HG03442 (cell line): ENCODE measurements around the gene SYTL2.

Experiments
- ATAC-seq: cut with Tn5 transposase; IDR thresholded peaks from one replicate; pipeline ENCODE4 v1.9.1; 2021; ENCODE audit warnings: mild to moderate bottlenecking, moderate library complexity; ENCODE audit not compliant: unreplicated experiment

Gene SYTL2

GRCh38 chr11:85737738-85738137 lies 73.2 kb downstream of the SYTL2 start:
- ATAC-seq: no peak

- ATAC-seq: no peak
Measured at GRCh38 chr11:85735876-85736460, 75.0 kb downstream of the SYTL2 start.

GRCh38 chr11:85732965-85733364 lies 78.0 kb downstream of the SYTL2 start:
- ATAC-seq: no peak

- no peak for ATAC-seq
Measured at GRCh38 chr11:85726381-85726780, 84.6 kb downstream of the SYTL2 start.

GRCh38 chr11:85725510-85726258 lies 85.3 kb downstream of the SYTL2 start:
- ATAC-seq: no peak

GRCh38 chr11:85724748-85725465 lies 86.0 kb downstream of the SYTL2 start:
- ATAC-seq: no peak

DNA sequence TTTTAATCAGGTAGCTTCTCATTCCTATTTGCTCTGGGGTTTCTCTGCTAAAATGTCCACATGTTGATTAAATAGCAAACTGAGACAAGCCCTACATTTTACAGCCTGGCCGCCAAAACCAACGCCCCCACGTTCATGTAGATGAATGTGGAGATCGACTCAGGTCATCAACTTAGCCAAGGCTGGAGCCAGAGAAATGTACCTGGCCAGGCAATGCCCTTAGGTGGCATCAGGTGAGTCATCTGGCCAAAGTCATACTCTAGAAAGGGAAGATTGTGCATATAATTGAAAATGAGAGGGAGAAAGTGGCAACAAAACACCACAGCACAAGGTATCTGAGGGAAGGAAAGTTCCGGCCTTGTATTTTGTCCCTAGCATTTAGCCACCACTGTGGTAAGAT lies 87.9 kb downstream of the SYTL2 start:
- no peak for ATAC-seq

DNA sequence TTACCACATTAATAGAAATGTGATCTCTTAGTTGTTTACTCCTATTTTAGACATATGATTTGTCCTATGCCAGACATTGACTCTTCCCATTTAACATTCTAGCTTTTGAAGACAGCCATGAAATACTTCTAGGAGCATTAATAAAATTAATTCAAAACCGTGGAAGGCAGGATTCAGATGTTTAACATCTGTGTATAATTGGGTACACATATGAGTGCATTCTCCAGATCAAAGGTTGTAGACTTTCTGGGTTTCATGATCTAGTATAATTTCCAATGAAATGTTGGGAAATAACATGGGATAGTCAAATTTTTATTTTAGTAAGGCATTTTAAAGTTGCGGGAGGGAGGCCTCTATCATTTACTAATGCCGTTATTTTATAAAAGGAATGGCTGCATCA lies 89.8 kb downstream of the SYTL2 start:
- ATAC-seq: no peak

DNA sequence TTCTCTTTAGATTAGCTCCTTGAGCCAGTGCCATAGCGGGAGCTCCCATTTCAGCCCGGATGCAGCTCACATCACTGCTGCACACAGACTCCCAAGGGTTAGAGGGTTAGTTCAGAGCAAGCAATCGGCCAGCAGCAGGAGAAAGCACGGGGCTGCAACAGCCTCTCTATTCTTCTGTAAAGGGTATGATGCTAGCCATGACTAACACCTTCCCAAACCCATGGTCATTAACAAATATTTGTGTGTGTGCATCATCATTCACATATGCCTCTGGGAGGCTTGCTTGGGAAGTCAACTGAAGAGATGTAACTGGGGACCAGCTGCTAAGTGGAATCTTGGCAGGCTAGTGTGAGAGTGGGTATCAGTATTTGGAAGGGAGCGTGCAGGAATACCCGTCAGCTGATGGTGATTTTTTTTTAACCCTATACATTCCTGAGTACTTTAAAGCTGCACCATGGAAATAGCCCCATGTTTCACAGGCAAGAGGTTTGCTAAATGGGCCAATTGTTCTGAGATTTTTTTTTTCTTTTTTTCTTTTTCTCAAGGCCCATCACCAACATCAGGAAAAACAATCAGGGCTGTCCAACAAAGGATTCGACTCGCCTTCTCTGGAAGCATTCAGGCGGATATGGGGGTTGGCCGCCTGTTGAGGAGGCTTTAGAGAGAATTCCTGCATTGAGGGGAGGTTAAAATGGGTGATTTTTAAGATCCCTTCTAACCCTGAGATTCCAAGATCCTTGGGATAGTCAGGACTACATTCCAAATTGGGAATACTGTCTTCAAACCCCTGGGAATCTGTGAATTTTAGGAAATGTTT lies 91.7 kb downstream of the SYTL2 start:
- no peak for ATAC-seq

DNA sequence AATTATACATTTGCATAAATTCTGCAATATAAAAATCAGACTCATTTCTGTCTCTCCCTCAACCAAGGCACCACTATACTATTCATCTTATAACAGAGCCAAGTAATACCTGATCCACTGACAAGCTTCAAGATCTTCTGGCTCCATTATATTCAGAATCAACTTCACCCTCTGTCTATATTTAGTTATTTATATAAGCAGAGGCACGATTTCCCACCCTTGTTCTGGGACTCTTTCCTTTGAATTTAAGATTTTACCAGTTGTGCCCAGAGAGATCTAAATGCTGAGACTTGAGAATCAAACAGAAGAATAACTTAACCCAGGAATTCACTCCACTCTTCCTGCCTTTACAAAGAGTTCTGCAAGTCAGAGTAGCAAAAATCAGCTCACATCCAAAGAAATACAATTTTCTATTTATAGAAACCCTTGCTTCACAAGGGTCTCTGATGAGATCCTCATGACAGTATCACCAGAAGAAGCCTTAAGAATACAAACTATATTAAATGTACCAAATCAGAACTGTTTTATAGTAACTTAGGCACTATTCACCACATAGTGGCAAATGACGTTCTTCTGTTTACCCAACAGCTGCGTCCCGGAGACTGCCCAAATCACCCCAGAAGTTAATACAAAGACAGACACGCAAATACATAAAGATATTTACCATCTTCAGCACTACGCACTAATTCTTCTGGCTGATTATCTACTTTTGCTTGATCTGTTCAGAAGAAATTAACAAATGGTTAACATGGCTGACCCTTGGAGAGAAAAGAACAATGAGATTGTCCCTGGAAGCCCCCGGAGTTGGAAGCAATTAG lies 92.6 kb downstream of the SYTL2 start:
- ATAC-seq: no peak

DNA sequence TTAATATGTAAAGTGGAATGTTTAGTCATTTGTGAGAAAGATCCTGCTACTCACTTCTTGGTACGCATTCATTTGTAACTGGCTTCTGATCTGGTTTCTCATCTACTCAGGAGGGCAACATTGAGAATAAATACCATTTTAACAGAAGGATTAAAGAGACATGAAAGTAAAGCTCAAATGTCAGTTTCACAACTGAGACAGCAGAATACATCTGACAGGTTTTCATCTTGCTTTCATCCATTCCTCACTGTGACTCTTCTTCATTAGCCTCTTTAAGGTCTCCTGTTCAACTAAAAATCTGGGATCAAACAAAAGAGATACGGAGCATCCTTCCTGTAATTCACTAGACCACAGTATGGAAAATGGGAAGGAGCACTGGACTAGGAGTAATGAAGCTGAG lies 93.5 kb downstream of the SYTL2 start:
- ATAC-seq: no peak

DNA sequence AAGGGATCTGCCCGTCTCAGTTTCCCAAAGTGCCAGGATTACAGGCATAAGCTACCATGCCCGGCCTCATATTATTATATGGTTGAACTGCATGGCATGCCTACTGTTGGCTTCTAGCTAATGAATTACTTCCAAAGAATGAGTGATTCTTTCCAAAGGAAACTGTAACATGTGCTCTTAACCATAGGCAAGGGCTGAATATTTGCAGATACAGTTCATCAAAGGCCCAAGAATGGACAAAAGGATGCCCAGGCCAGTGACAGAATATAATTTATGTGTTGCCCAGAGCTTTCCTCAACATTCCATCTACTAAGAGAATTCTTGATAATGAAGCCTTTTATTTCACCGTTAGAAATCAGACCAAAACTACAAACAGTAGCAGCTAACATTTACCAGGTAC lies 98.0 kb downstream of the SYTL2 start:
- ATAC-seq: no peak

DNA sequence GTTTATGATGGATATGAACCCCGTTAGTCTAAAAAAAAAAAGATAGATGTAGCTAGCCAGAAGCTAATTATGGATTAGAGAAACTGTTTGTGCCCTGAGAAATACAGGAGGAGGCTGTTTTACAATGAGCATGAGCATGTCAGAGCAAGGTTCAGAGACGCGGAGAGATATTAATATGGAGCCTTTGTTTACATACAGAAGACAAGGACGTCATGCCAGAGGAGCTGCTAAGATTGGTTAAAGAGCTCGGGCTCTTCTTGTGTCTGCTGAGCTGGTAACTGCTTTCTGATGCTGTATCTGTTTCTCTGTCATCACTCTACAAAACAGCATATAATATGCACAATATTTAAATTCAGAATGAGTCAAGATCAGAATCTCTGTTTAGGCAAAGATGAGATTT lies 100.0 kb downstream of the SYTL2 start:
- no peak for ATAC-seq

- no peak for ATAC-seq
Measured at GRCh38 chr11:85709941-85710702, 100.8 kb downstream of the SYTL2 start.

DNA sequence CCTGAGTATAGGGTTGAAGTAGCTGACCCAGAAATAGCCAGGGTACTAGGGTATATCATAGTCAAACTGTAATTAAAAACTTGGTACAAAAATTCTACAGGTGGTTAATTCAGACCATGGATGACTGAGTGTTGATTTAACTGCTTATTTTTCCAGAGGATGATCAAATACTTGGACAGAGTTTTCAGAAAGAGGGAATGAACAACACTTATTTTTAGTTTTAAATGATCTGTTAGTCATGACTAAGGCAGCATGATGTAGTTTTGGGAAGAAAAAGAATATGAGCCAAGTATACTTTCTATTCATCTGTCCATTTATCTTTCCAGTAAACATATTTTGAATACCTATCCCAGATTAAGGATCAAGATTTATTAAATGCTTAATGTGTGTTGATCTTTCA lies 105.1 kb downstream of the SYTL2 start:
- ATAC-seq: no peak

GRCh38 chr11:85704967-85705366 lies 106.0 kb downstream of the SYTL2 start:
- no peak for ATAC-seq

DNA sequence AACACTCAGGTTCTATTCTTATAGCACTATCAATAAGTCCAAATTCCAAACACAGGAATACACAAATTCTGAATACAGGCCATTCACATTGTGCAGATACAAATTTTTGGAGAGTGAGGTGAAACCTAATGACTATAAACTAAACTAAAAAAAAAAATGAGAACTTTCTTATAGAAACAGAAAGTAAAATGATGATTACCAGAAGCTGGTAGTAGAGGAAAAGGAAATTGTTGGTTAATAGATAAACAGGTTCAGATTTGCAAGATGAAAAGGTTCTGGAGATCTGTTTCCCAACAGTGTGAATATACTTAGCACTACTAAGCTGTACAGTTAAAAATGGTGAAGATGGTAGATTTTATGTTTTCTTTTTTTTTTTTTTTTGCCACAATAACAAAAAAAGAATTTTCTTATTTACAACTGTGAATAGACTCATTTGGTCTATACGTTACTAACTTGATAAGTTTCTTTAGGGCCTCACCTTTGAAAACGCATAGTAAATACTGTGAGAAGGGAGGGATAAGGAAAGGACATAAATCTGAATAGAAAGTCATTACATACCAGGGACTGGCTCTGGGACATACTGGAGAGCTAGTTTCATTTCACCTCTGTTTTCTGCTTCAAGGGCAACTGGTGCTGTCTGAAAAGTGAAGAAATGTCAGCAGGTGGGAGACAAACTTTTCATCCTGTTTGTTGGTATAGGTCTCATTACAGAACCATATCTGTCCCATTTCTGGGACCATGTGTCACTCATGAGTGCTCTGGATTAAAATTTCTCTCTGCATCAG lies 110.8 kb downstream of the SYTL2 start:
- peak; percentile 82 for ATAC-seq

- no peak for ATAC-seq
Measured at GRCh38 chr11:85698195-85698594, 112.7 kb downstream of the SYTL2 start.

DNA sequence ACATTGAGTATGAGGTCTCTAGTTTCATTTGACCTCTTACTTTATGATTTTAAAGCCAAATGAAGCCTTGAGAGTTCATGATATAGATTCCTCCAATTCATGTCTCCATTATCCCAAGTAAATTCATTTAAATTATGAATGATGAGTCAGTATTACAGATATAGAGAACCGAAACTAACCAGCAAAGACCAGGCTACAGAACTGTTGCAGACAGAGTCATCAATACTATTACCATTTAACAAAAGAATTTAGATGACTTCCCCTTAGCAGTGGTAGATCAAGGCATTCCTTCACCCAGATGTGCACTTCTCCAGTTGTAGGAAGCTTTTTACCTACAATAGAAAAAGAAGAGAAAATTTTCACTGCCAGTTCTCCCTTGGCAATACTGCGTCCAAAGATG lies 113.2 kb downstream of the SYTL2 start:
- ATAC-seq: peak; percentile 35
